Eye (tissue), 1 donor: ENCODE measurements around the gene RBBP8NL.
"Not testable (repeated sequence)": the region's sequence is repeated elsewhere in the genome, so short reads cannot be mapped to it uniquely, and the experiment has no call there.

ENCODE experiments used
- DNase-seq: peaks from one replicate; pipeline ENCODE4 v3.0.0-alpha.2; 2015

RBBP8NL gene

GRCh38 chr20:62441987-62442539, 14.7 kb upstream of the RBBP8NL start:
- DNase-seq: no peak

GRCh38 chr20:62439218-62439617, 11.9 kb upstream of the RBBP8NL start:
- DNase-seq: no peak

DNA sequence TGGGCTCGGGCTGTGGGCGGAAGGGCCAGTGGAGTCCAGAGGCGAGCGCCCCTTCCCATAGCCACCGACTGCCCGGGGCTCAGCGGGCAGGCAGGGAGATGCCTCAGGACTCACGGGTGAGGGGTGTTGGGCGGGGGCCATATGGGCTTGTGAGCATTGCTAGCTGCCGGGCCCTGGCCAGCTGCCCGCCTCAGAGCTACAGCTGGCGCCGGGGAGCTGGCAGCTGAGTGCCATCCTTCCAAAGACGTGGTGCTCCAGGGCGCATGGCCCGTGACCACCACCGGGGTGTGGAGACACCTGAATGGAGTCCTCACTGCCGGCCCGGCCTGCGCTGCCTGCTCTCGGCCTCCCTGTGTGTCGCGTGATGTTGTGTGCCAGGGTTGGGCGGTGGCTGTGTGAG, 10.6 kb upstream of the RBBP8NL start:
- DNase-seq: no peak

DNA sequence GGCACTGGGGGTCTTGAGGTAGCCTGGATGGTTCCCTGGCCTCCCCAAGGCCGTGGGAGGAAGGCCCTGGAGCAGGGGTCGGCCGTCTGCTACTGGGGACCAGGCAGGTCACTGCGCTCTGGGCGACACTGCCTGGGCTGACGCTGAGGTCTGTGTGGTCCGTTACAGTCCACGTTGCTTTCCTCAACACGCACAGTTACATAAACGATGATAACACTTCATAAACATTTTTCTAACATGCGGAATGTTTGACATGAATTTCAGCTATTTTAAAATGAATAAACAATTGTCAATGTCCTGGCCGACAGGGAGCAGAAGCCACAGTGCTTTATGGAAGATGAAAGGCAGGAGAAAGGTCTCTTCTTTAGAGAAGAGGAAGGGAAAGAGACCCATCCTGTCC, 10.2 kb upstream of the RBBP8NL start:
- DNase-seq: no peak

DNA sequence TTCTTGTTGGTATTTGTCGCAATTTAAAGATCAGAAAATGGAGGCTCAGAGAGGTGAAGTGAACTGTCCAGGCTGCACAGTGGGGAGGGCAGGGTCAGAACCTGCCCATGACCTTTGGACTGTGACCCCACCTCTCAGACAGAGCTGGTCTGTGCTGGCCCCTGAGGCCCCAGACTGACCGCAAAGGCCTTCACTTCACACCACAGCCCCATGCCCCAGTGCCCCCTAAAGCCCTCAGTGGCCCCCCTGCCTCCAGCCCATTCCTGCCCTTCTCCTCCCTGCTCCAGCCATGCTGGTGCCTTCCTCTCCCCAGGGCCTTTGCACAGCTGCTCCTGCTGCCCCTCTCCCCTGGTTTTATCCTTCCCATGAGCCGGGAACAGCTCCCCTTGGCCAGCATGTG, 9.4 kb upstream of the RBBP8NL start:
- no peak for DNase-seq

- no peak for DNase-seq
These were observed 6.5 kb upstream of the RBBP8NL start for GRCh38 chr20:62433658-62434497.

GRCh38 chr20:62430866-62431447, 3.6 kb upstream of the RBBP8NL start:
- DNase-seq: no peak

DNA sequence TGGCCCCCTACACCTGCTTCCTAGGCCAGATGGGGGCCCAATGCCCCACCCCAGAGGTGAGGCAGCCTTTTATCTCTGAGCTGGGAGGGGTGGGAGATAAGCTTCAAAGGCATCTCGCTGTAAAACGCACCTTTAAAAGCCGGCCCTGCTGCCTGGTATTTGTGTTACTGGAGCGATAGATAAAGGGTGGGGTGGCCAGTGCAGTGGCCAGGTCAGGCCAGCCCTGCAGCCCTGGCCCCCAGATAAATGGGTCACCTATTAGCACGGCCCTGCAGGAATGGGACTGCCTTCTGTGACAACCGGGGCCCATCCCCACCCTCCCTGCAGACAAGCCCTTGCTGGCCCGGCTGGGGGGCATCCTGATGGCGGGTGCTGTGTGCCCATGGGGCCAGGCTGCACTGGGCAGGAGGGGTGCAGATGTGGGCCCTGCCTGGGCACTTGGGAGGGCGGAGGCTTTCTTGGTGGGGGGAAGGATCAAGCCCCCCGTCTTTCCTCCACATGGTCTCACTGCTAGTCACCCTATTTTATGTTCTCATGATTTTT, 3.0 kb upstream of the RBBP8NL start:
- no peak for DNase-seq

- no peak for DNase-seq
These were observed 2.3 kb upstream of the RBBP8NL start for GRCh38 chr20:62429455-62430310.

DNA sequence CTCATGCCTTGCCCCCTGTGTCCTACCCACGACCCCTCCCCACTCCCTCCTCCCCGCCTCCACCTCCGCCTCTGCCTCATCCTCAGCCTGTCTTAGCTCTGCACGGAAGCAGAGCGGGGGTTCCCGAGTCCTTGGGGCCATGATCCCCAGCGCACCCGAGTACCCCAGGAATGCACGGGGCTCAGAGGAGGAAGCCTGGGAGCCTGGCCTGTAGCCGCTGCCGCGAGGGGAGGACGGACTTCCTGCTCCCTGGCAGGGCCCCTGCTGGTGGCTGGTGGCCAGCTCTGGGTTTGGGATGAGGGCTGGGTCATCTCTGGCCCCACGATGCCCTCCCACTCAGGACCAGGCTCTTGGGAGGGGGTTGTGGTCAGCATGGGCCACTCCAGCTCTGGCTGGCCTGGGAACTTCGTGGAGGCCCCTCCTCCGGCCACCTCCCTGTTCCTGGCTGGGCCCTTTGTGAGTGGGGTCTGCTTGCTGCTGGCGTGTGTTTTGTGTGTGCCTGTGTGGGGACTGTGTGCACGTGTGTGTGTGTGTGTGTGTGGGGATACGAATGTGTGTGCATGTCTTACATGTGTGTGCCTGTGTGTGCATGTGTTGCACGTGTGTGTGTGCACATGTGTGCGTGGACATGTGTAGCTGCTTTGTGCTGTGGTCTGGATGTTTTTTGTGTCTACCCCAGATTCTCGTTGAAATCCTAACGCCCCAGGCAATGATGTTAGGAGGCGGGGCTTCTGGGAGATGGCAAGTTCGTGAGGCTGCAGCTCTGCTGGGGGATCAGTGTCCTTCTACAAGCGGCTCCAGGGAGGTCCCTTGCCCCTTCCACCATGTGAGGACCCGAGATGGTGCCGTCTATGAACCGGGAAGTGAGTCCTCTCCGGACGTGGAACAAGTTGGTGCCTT, 1.3 kb upstream of the RBBP8NL start:
- peak; percentile 48 for DNase-seq

GRCh38 chr20:62428002-62428372, 648 bp upstream of the RBBP8NL start:
- DNase-seq: no peak

DNA sequence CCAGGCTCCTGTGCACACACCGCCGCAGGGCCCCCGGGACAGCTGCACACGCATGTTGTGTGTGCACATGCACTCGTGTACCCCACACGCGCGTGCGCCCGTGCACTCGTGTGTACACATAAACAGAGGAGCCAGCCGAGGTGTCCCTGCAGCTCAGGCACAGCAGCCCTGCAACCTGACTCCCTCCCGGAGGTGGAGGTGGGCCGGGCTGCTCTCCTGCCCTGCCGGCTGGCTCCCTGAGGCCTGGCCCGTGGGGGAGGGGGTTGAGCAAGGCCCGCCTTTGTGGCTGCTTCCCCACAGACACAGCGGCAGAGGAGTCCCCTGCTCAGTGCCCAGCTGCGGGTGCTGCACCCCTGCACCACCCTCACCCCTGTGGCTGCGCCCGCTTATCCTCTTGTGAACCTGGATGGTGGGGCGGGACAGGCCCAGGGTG, 624 bp downstream of the RBBP8NL start:
- DNase-seq: no peak

DNA sequence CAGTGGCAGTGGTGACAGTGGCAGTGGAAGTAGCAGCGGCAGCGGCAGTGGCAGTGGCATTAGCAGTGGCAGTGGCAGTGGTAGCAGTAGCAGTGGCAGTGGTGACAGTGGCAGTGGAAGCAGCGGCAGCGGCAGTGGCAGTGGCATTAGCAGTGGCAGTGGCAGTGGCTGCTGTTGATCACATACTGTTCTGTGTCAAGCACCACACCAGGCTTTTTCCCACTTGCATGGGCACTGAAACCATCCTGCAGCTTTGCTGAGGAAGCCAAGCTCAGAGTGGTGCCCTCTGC, 1.3 kb downstream of the RBBP8NL start:
- not testable (repeated sequence) for DNase-seq

GRCh38 chr20:62425281-62426058, 1.9 kb downstream of the RBBP8NL start:
- DNase-seq: no peak

DNA sequence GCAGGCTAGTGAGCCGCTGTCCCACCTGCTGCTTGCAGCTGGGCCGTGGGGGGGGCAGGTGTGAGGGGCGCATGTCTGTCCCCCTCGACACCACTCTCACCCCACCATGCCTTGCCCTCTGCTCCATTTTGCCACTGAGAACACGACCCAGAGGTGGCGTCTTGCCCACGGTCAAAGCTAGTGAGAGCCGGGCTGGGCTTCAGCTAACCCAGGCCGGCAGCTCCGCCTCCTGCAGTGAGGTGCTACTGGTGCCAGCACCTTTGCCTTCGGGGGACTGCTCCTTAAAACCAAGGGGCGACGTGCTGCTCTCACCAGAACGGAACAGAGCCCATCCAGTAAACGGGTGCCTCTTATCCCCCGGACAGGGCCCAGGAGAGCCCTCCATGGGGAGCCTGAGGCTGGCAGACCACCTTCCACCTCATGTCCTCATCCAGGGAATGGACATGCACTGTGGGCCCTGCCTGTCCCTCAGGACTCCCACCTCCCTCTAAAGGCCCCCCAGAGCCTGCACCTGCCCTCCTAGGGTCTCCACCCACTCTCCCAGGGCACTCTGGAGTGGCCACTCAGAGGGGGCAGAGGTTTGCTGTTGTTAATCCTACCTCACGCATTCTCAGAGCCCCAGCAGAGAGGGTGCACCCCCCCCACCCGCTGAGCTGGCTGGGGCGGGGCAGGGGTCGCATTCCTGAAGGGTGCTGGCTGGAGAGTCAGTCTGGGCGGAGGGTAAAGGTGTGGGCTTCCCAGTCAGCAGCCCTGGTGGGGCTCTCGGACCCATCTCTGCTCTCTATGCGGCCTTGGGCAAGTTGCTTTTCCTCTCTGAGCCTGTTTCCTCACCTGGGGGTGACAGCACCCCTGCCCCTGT, 2.9 kb downstream of the RBBP8NL start:
- DNase-seq: no peak

DNA sequence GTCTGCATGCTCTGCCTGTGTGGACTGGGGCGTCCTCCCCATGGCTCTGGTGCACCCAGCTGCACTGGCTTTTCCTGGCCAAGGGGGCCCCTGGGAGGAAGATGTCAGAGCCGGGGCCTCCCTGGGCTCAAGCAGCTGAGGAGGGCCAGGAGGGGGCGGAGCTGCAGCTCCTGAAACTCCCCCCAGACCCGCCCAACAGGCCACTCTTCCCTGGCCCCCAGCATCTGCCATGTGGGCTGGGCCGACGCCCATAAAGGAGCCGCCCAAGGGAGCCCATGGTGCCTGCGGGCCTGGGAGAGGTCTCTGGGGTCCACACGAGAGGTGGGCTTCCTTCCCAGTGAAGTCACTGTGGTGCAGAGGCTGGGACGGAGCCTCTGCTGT, 4.0 kb downstream of the RBBP8NL start:
- no peak for DNase-seq

- no peak for DNase-seq
These were observed 4.6 kb downstream of the RBBP8NL start for GRCh38 chr20:62422636-62423325.

DNA sequence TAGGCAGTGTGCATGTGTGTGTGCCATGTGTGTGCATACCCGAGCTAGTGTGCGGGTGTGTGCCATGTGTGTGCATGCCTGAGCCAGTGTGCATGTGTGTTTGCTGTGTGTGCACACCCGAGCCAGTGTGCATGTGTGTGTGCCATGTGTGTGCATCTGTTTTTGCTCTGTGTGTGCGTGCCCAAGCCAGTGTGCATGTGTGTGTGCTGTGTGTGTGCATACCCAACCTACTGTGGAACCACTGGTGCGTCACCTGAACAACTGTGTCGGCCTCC, 5.7 kb downstream of the RBBP8NL start:
- no peak for DNase-seq

- no peak for DNase-seq
These were observed 6.3 kb downstream of the RBBP8NL start for GRCh38 chr20:62420846-62421715.
